Gastrocnemius medialis (tissue), 4 donors: ENCODE measurements around the gene COASY. TPM values are rescaled to one million over a fixed set of nuclear protein-coding genes. Genes with fewer than 3 reads are reported as not detected.

Experiments used
- ATAC-seq, 2 donors: fragments of 150-250 bp; one replicate each; pipeline ENCODE4 v1.9.1; 2016
- DNase-seq, 2 donors: peaks; one replicate each; pipeline ENCODE4 v3.0.0-alpha.2; 2019
- H3K27ac ChIP-seq, 4 donors: fragments of 200-600 bp; sonication (generic); 1 replicate in 1 of 4; 2 replicates in 3 of 4; pipeline ENCODE4 v1.5.1; 2016 to 2018; ENCODE audit warnings: mild to moderate bottlenecking in 2 of 4, moderate library complexity in 1 of 4
- H3K27me3 ChIP-seq, 3 donors: fragments of 200-600 bp; sonication (generic) in 2 of 3; 1 replicate in 1 of 3; 2 replicates in 2 of 3; pipeline versions ENCODE4 v1.5.1 to v1.6.0; 2016 to 2019; ENCODE audit warnings: mild to moderate bottlenecking in 1 of 3, moderate library complexity in 1 of 3
- H3K36me3 ChIP-seq, 2 donors: fragments of 200-600 bp; sonication (generic) in 1 of 2; one replicate each; pipeline ENCODE4 v1.5.1; 2017 to 2018
- H3K4me1 ChIP-seq, 2 donors: fragments of 200-600 bp; sonication (generic) in 1 of 2; one replicate each; pipeline ENCODE4 v1.5.1; 2016 to 2017; ENCODE audit warnings: mild to moderate bottlenecking in 2 of 2
- H3K4me3 ChIP-seq, 4 donors: fragments of 200-600 bp; sonication (generic) in 3 of 4; 1 replicate in 1 of 4; 2 replicates in 3 of 4; pipeline ENCODE4 v1.5.1; 2016 to 2019; ENCODE audit warnings: mild to moderate bottlenecking in 2 of 4
- H3K9me3 ChIP-seq, 3 donors: fragments of 200-600 bp; sonication (generic) in 2 of 3; 1 replicate in 1 of 3; 2 replicates in 2 of 3; pipeline ENCODE4 v1.5.1; 2016 to 2019
- CTCF ChIP-seq, 5 experiments: fragments of 450-650 bp in 3 of 5; fragments of 200-600 bp in 2 of 5; sonication (generic) in 2 of 5; IDR thresholded peaks in 4 of 5; conservative IDR thresholded peaks in 1 of 5; 1 replicate in 4 of 5; 2 replicates in 1 of 5; pipeline ENCODE4 v1.5.1; 2016 to 2019; ENCODE audit warnings: antibody characterized with exemption in 5 of 5, mild to moderate bottlenecking in 3 of 5, moderate library complexity in 3 of 5
- POLR2A ChIP-seq, 2 donors: fragments of 450-650 bp; IDR thresholded peaks; one replicate each; pipeline ENCODE4 v1.6.1; 2017; ENCODE audit warnings: antibody characterized with exemption in 2 of 2, mild to moderate bottlenecking in 2 of 2, moderate library complexity in 2 of 2
- in situ Hi-C, 4 donors: fragments of 200-750 bp; cut with MboI; loops; one replicate each; pipeline versions ENCODE4 v1.15.0 to v1.8.0; 2017; ENCODE audit warnings: low sequenced_read_pairs in 4 of 4
- intact Hi-C: fragments of 100-400 bp; cut with DNase I; formaldehyde crosslinking; loops from one replicate; pipeline ENCODE4 v1.15.1; 2023; ENCODE audit warnings: low total_unique reads
- total RNA-seq, 4 donors: library from RNA; depleted of rRNA; stranded (reverse); fragments of >200 nt; gene quantifications; one replicate each; pipeline versions ENCODE4 v1.1.0 to v1.2.3, GENCODE V29; 2016

The COASY gene
- total RNA-seq, 4 donors from 2014 or later: 22.4 to 39.9 (median 27.5) TPM

GRCh38 chr17:42526031-42526444, 35.9 kb upstream of the COASY start:
- peak; percentile 28 to 31 for ATAC-seq
- Histone ChIP-seq H3K36me3 (peaks cover 0 to 14% of the 10 kb centered on the region in 2 donors), H3K9me3 (no peaks in the 10 kb centered on the region), H3K27me3 (no peaks in the 10 kb centered on the region), H3K4me1 (peaks cover 44 to 50% of the 10 kb centered on the region in 2 donors), H3K27ac (peak overlapping the region; percentile 77 to 89 (median 86)), H3K4me3 (no peak overlapping the region)
- peak in 1 of 2 donors; percentile 54 for DNase-seq
- TF ChIP-seq POLR2A (IDR thresholded peaks at IDR 0.05): no peak
- TF ChIP-seq CTCF (IDR thresholded peaks at IDR 0.05 in 4 of 5, conservative IDR thresholded peaks at IDR 0.05 in 1 of 5): no peak
- in situ Hi-C loops: loop anchor here in 3 of 4 donors (5.0 to 10.0 kb wide), 2 partner anchors 111 to 204 kb away; no protein-coding TSS in a partner anchor
- intact Hi-C loops: loop anchor here (5.0 kb wide), 1 partner anchor 104 kb away; the partner anchor contains the start of gene CAVIN1

- peaks cover 29 to 31% of the 10 kb centered on the region in 2 donors for H3K4me1 ChIP-seq
- in situ Hi-C loops: loop anchor here in 3 of 4 donors (5.0 to 10.0 kb wide), 2 partner anchors 113 to 206 kb away; no protein-coding TSS in a partner anchor
- TF ChIP-seq POLR2A (IDR thresholded peaks at IDR 0.05) (no peak), CTCF (IDR thresholded peaks at IDR 0.05 in 4 of 5, conservative IDR thresholded peaks at IDR 0.05 in 1 of 5) (no peak)
Measured at GRCh38 chr17:42527932-42528331, 34.0 kb upstream of the COASY start.

GRCh38 chr17:42529061-42529460, 32.9 kb upstream of the COASY start:
- no peak for TF ChIP-seq POLR2A (IDR thresholded peaks at IDR 0.05)
- no peak for TF ChIP-seq CTCF (IDR thresholded peaks at IDR 0.05 in 4 of 5, conservative IDR thresholded peaks at IDR 0.05 in 1 of 5)
- H3K9me3 ChIP-seq: no peaks in the 10 kb centered on the region
- intact Hi-C loops (loop anchor here (5.0 kb wide), 1 partner anchor 107 kb away; the partner anchor contains the start of gene CAVIN1), in situ Hi-C loops (loop anchor here in 3 of 4 donors (5.0 to 10.0 kb wide), 2 partner anchors 114 to 207 kb away; no protein-coding TSS in a partner anchor)
- H3K4me1 ChIP-seq: peaks cover 29% of the 10 kb centered on the region in 2 donors
- ATAC-seq (no peak), DNase-seq (no peak)
- no peak overlapping the region for H3K27ac ChIP-seq
- H3K27me3 ChIP-seq: no peaks in the 10 kb centered on the region
- no peak overlapping the region for H3K4me3 ChIP-seq
- no peaks in the 10 kb centered on the region for H3K36me3 ChIP-seq

More at GRCh38 chr17:42527932-42528331, 34.0 kb upstream of the COASY start:
- Histone ChIP-seq H3K4me3 (no peak overlapping the region), H3K36me3 (no peaks in the 10 kb centered on the region), H3K27ac (peak overlapping the region; percentile 77 to 89 (median 86)), H3K27me3 (no peaks in the 10 kb centered on the region), H3K9me3 (no peaks in the 10 kb centered on the region)
- intact Hi-C loops: loop anchor here (1.0 to 5.0 kb wide), 2 partner anchors 106 to 206 kb away; partner anchors contain the start of gene CAVIN1
- ATAC-seq (no peak), DNase-seq (no peak)

GRCh38 chr17:42530952-42531454, 30.9 kb upstream of the COASY start:
- Histone ChIP-seq H3K27me3 (no peaks in the 10 kb centered on the region), H3K9me3 (no peaks in the 10 kb centered on the region), H3K4me3 (no peak overlapping the region), H3K4me1 (peaks cover 22 to 27% of the 10 kb centered on the region in 2 donors), H3K36me3 (no peaks in the 10 kb centered on the region), H3K27ac (peak overlapping the region in 2 of 4 donors; percentile 86 to 94)
- ATAC-seq (no peak), DNase-seq (no peak)
- in situ Hi-C loops: no loop called here
- intact Hi-C loops: no loop called here
- no peak for TF ChIP-seq CTCF (IDR thresholded peaks at IDR 0.05 in 4 of 5, conservative IDR thresholded peaks at IDR 0.05 in 1 of 5)
- TF ChIP-seq POLR2A (IDR thresholded peaks at IDR 0.05): no peak
